OCI-LY7 (cell line): ENCODE data around the gene OR51B4. TPM values are rescaled to one million over a fixed set of nuclear protein-coding genes. Genes with fewer than 3 reads are reported as not detected.

Experiments
- BruUV-seq: library from RNA; stranded (reverse); fragments of 400-500 nt; replicated peaks from 2 replicates; lab custom pipeline; 2021; lab: Mats Ljungman, UMichigan
- CTCF ChIA-PET: fragments of 300-600 bp; sonication (Branson Sonifier 250); formaldehyde crosslinking; loops from one replicate; lab custom pipeline; 2022; ENCODE audit warnings: antibody characterized with exemption; ENCODE audit not compliant: unreplicated experiment; lab: Charles Lee
- POLR2A ChIA-PET: fragments of 300-600 bp; sonication (Branson Sonifier 250); formaldehyde crosslinking; loops from one replicate; lab custom pipeline; 2022; ENCODE audit warnings: antibody characterized with exemption; lab: Charles Lee
- DNase-seq: peaks from one replicate; pipeline ENCODE4 v3.0.0-alpha.2; 2015; ENCODE audit warnings: low spot score
- H2AFZ ChIP-seq: fragments of 200-600 bp; sonication (generic), shearing (Covaris generic); 2 replicates; pipeline ENCODE4 v1.6.1; 2014; ENCODE audit warnings: mild to moderate bottlenecking, antibody characterized with exemption, low read length, moderate library complexity
- H3K27ac ChIP-seq: fragments of 200-600 bp; sonication (generic); 2 replicates; pipeline ENCODE4 v1.5.1; 2014; ENCODE audit warnings: mixed run types, low read depth, mild to moderate bottlenecking, moderate library complexity, low read length, inconsistent platforms; ENCODE audit not compliant: poor library complexity, severe bottlenecking
- H3K36me3 ChIP-seq: fragments of 200-600 bp; sonication (generic); 2 replicates; pipeline ENCODE4 v1.6.1; 2014; ENCODE audit warnings: mild to moderate bottlenecking, antibody characterized with exemption, low read length, moderate library complexity, mixed read lengths; ENCODE audit not compliant: insufficient read depth
- H3K4me1 ChIP-seq: fragments of 200-600 bp; sonication (generic); 2 replicates; pipeline ENCODE4 v1.5.1; 2014; ENCODE audit warnings: mild to moderate bottlenecking, low read length; ENCODE audit not compliant: insufficient read depth, poor library complexity, severe bottlenecking
- H3K4me2 ChIP-seq: fragments of 200-600 bp; sonication (generic); 2 replicates; pipeline ENCODE4 v1.6.1; 2014; ENCODE audit warnings: mild to moderate bottlenecking, low read length
- H3K4me3 ChIP-seq: fragments of 200-600 bp; sonication (generic); 2 replicates; pipeline ENCODE4 v1.5.1; 2014; ENCODE audit warnings: mild to moderate bottlenecking, low read depth, low read length; ENCODE audit not compliant: poor library complexity, severe bottlenecking
- H3K79me2 ChIP-seq: fragments of 200-600 bp; sonication (generic); 2 replicates; pipeline ENCODE4 v1.6.1; 2016; ENCODE audit warnings: low read depth, mild to moderate bottlenecking, low read length, moderate library complexity, mixed read lengths; ENCODE audit not compliant: insufficient read depth
- H3K9me2 ChIP-seq: fragments of 200-600 bp; sonication (generic); 2 replicates; pipeline ENCODE4 v1.6.1; 2016; ENCODE audit warnings: mild to moderate bottlenecking, low read length, mixed read lengths; ENCODE audit not compliant: insufficient read depth
- H3K9me3 ChIP-seq: fragments of 200-600 bp; sonication (generic); 2 replicates; pipeline ENCODE4 v1.6.1; 2014; ENCODE audit warnings: mild to moderate bottlenecking, mixed run types, low read length, mixed read lengths
- H4K20me1 ChIP-seq: fragments of 200-600 bp; sonication (generic); 2 replicates; pipeline ENCODE4 v1.6.1; 2014; ENCODE audit warnings: mild to moderate bottlenecking, antibody characterized with exemption, low read length, moderate library complexity, mixed read lengths; ENCODE audit not compliant: insufficient read depth
- CTCF ChIP-seq: fragments of 200-600 bp; sonication (generic); conservative IDR thresholded peaks from 2 replicates; pipeline ENCODE4 v1.5.1; 2014; ENCODE audit warnings: mild to moderate bottlenecking, antibody characterized with exemption, low read length, moderate library complexity, mixed read lengths
- EZH2phosphoT487 ChIP-seq: fragments of 200-600 bp; sonication (generic); IDR thresholded peaks from 2 replicates; pipeline ENCODE4 v1.6.1; 2018; ENCODE audit warnings: low read depth, borderline replicate concordance, mild to moderate bottlenecking, mixed run types, antibody characterized with exemption, low read length, moderate library complexity, mixed read lengths
- intact Hi-C: fragments of 100-400 bp; cut with micrococcal nuclease; formaldehyde crosslinking; loops from one replicate; pipeline ENCODE4 v1.10.0; 2022; ENCODE audit not compliant: unreplicated experiment
- total RNA-seq, 2 experiments: library from RNA; depleted of rRNA in 1 of 2; stranded (reverse); fragments of >200 nt in 1 of 2; shearing (Covaris generic) in 1 of 2; gene quantifications; 2 replicates each; pipeline ENCODE4 v1.2.3, GENCODE V29; 2014 to 2022

OR51B4 gene
- total RNA-seq, 2 experiments from 2014 or later: not detected

- Histone ChIP-seq H3K79me2 (no peaks in the 10 kb centered on the region), H3K27ac (no peak overlapping the region), H4K20me1 (no peaks in the 10 kb centered on the region), H3K4me1 (no peaks in the 10 kb centered on the region), H3K4me3 (no peak overlapping the region), H2AFZ (no peak overlapping the region), H3K9me2 (no peaks in the 10 kb centered on the region), H3K4me2 (no peak overlapping the region), H3K9me3 (no peaks in the 10 kb centered on the region), H3K36me3 (no peaks in the 10 kb centered on the region)
- intact Hi-C loops: no loop called here
- CTCF ChIA-PET: no interaction called here
- TF ChIP-seq EZH2phosphoT487 (no peak), CTCF (no peak)
- POLR2A ChIA-PET: interaction anchor here (0.5 to 0.6 kb wide), 2 partner anchors 41 to 595 kb away, joined by 3 read pairs; no protein-coding TSS in a partner anchor
- no peak for DNase-seq
- BruUV-seq: no TSS peak
These were observed 13.4 kb downstream of the OR51B4 start for GRCh38 chr11:5288108-5288905.

GRCh38 chr11:5286901-5287300 lies 14.8 kb downstream of the OR51B4 start:
- H3K4me1 ChIP-seq: no peaks in the 10 kb centered on the region
- no peaks in the 10 kb centered on the region for H3K36me3 ChIP-seq
- H3K9me3 ChIP-seq: no peaks in the 10 kb centered on the region
- no peaks in the 10 kb centered on the region for H3K9me2 ChIP-seq
- H2AFZ ChIP-seq: no peak overlapping the region
- H4K20me1 ChIP-seq: no peaks in the 10 kb centered on the region
- no peak overlapping the region for H3K4me3 ChIP-seq
- POLR2A ChIA-PET: no interaction called here
- H3K27ac ChIP-seq: no peak overlapping the region
- no peak overlapping the region for H3K4me2 ChIP-seq
- intact Hi-C loops: no loop called here
- no peak for DNase-seq
- no peaks in the 10 kb centered on the region for H3K79me2 ChIP-seq
- BruUV-seq: no TSS peak
- CTCF ChIA-PET: no interaction called here
- TF ChIP-seq CTCF (no peak), EZH2phosphoT487 (no peak)

- no peak overlapping the region for H2AFZ ChIP-seq
- H3K4me3 ChIP-seq: no peak overlapping the region
- TF ChIP-seq EZH2phosphoT487 (no peak), CTCF (no peak)
- H3K36me3 ChIP-seq: no peaks in the 10 kb centered on the region
- H4K20me1 ChIP-seq: no peaks in the 10 kb centered on the region
- no peak overlapping the region for H3K27ac ChIP-seq
- H3K4me1 ChIP-seq: no peaks in the 10 kb centered on the region
- ChIA-PET POLR2A (no interaction called here), CTCF (no interaction called here)
- no peaks in the 10 kb centered on the region for H3K9me2 ChIP-seq
- no peak overlapping the region for H3K4me2 ChIP-seq
- intact Hi-C loops: no loop called here
- BruUV-seq: no TSS peak
- no peaks in the 10 kb centered on the region for H3K9me3 ChIP-seq
- H3K79me2 ChIP-seq: no peaks in the 10 kb centered on the region
- no peak for DNase-seq
These were observed 15.4 kb downstream of the OR51B4 start for GRCh38 chr11:5286351-5286750.
